K562 (cell line): ENCODE results near the gene RPTOR. TPM values are rescaled to one million over a fixed set of nuclear protein-coding genes. Genes with fewer than 3 reads are reported as not detected.
A peak's percentile ranks its signal among the peaks of the same experiment; 100 is the strongest.

Experiments
- ATAC-seq: fragments of 200-7000 bp; cut with Tn5 transposase; 3 replicates; pipeline ENCODE4 v1.9.1; 2020; ENCODE audit warnings: moderate library complexity
- BruUV-seq: library from RNA; stranded (reverse); fragments of 400-500 nt; replicated peaks from 2 replicates; lab custom pipeline; 2021; lab: Mats Ljungman, UMichigan
- CTCF ChIA-PET: fragments of 300-600 bp; formaldehyde crosslinking; extraction: SDS; loops from one replicate; lab custom pipeline; 2021; ENCODE audit warnings: low intra/inter-chr PET ratio; lab: Yijun Ruan, JAX
- POLR2A ChIA-PET: fragments of 300-600, 350-650 bp; sonication (Branson Sonifier 250); formaldehyde crosslinking; extraction: SDS; loops from one replicate; lab custom pipeline; 2021; ENCODE audit warnings: antibody characterized with exemption, inconsistent platforms; lab: Yijun Ruan, JAX
- DNase-seq, 4 experiments: peaks; one replicate each; pipeline versions ENCODE4 v3.0.0 to v3.0.0-alpha.2; 2011 to 2018; ENCODE audit warnings: low spot score in 3 of 4, mixed read lengths in 3 of 4; ENCODE audit errors: extremely low read depth in 1 of 4
- FAIRE-seq: peaks from 2 replicates; lab custom pipeline; 2011; peaks lifted over from hg19 to GRCh38; lab: Jason Lieb, UNC
- H2AFZ ChIP-seq: 2 replicates; pipeline ENCODE4 v1.6.0; 2011; ENCODE audit warnings: low read depth, low read length, control low read depth, inconsistent platforms
- H3K27ac ChIP-seq: fragments of 200-600 bp; 3 replicates; pipeline ENCODE4 v1.8.0; 2011; ENCODE audit warnings: low read depth, mild to moderate bottlenecking, control low read depth, inconsistent platforms, low read length, moderate library complexity, mixed read lengths; ENCODE audit errors: extremely low read depth
- H3K27me3 ChIP-seq, 2 experiments: fragments of 300-600 bp in 1 of 2; 2 replicates in 1 of 2; 3 replicates in 1 of 2; pipeline versions ENCODE4 v1.6.0 to v1.8.0; 2011; ENCODE audit warnings: inconsistent platforms in 2 of 2, low read length in 2 of 2, mild to moderate bottlenecking in 1 of 2, mixed read lengths in 1 of 2, moderate library complexity in 1 of 2; ENCODE audit not compliant: control insufficient read depth in 2 of 2, insufficient read depth in 2 of 2
- H3K36me3 ChIP-seq: fragments of 300-600 bp; 3 replicates; pipeline ENCODE4 v1.8.0; 2011; ENCODE audit warnings: mild to moderate bottlenecking, low read length, inconsistent platforms; ENCODE audit not compliant: control insufficient read depth, insufficient read depth
- H3K4me1 ChIP-seq, 2 experiments: fragments of 200-600 bp in 1 of 2; replicated peaks in 1 of 2; 2 replicates in 1 of 2; 3 replicates in 1 of 2; pipeline versions ENCODE4 v1.5.1 to v1.8.0; 2011; ENCODE audit warnings: inconsistent platforms in 2 of 2, low read length in 2 of 2, mild to moderate bottlenecking in 1 of 2, mixed read lengths in 1 of 2, moderate library complexity in 1 of 2; ENCODE audit not compliant: control insufficient read depth in 2 of 2, insufficient read depth in 2 of 2
- H3K4me2 ChIP-seq: 2 replicates; pipeline ENCODE4 v1.6.1; 2011; ENCODE audit warnings: low read length, control low read depth, inconsistent platforms, mixed read lengths; ENCODE audit not compliant: insufficient read depth
- H3K4me3 ChIP-seq: fragments of 200-600 bp; sonication (generic), shearing (Covaris generic); 2 replicates; pipeline ENCODE4 v1.5.1; 2016; ENCODE audit warnings: control low read depth, inconsistent platforms
- H3K79me2 ChIP-seq: fragments of 200-600 bp; 3 replicates; pipeline ENCODE4 v1.8.0; 2011; ENCODE audit warnings: low read length, inconsistent platforms; ENCODE audit not compliant: control insufficient read depth, insufficient read depth
- H3K9ac ChIP-seq, 2 experiments: 2 replicates each; pipeline versions ENCODE4 v1.6.0 to v1.6.1; 2011; ENCODE audit warnings: low read depth in 2 of 2, low read length in 2 of 2, control low read depth in 1 of 2, inconsistent platforms in 1 of 2, mild to moderate bottlenecking in 1 of 2, mixed read lengths in 1 of 2; ENCODE audit not compliant: insufficient read depth in 1 of 2
- H3K9me1 ChIP-seq: one replicate; pipeline ENCODE4 v1.6.0; 2011; ENCODE audit warnings: inconsistent platforms, mild to moderate bottlenecking, low read length, moderate library complexity; ENCODE audit not compliant: control insufficient read depth, insufficient read depth
- H3K9me3 ChIP-seq: replicated peaks from 2 replicates; pipeline ENCODE4 v1.5.1; 2011; ENCODE audit warnings: low read depth, low read length, inconsistent platforms; ENCODE audit not compliant: control insufficient read depth, insufficient read depth
- H4K20me1 ChIP-seq: replicated peaks from 2 replicates; pipeline ENCODE4 v1.6.1; 2011; ENCODE audit warnings: low read length, inconsistent platforms, mixed read lengths; ENCODE audit not compliant: control insufficient read depth, insufficient read depth
- EGR1 ChIP-seq: fragments of 450-650 bp; conservative IDR thresholded peaks from 2 replicates; pipeline ENCODE4 v1.6.1; 2017; ENCODE audit warnings: mild to moderate bottlenecking
- HEY1 ChIP-seq: fragments of 250-450 bp; sonication (Bioruptor Pico); IDR thresholded peaks from 2 replicates; pipeline ENCODE4 v1.5.0; 2020; ENCODE audit warnings: mild to moderate bottlenecking, moderate library complexity, borderline replicate concordance
- TFE3 ChIP-seq: fragments of 450-650 bp; formaldehyde crosslinking; IDR thresholded peaks from 2 replicates; pipeline ENCODE4 v1.4.0; 2020; ENCODE audit warnings: mild to moderate bottlenecking, mixed read lengths
- XRCC4 ChIP-seq: IDR thresholded peaks from one replicate; pipeline ENCODE4 v1.6.1; 2011; ENCODE audit not compliant: insufficient read depth, insufficient read length; ENCODE audit errors: extremely low read depth
- ZBTB33 ChIP-seq: sonication (generic); formaldehyde crosslinking; IDR thresholded peaks from 2 replicates; pipeline ENCODE4 v1.8.1; 2023; ENCODE audit warnings: mild to moderate bottlenecking, missing genetic modification reagents
- ZNF217 ChIP-seq: sonication (generic); formaldehyde crosslinking; IDR thresholded peaks from 2 replicates; pipeline ENCODE4 v1.8.0; 2022; ENCODE audit warnings: mild to moderate bottlenecking, missing genetic modification reagents
- WGBS: fragments of 100-300 bp; shearing (Covaris generic); methylation state at CpG from one replicate; pipeline ENCODE4 v1.1.6; 2016; ENCODE audit warnings: low coverage, mixed read lengths; ENCODE audit not compliant: insufficient coverage; ENCODE audit errors: missing lambda C conversion rate; 5-methylcytosine and 5-hydroxymethylcytosine counted together
- in situ Hi-C: fragments of 300-500 bp; cut with MboI; formaldehyde crosslinking; loops from 4 replicates; pipeline ENCODE4 v1.15.0; 2018; ENCODE audit warnings: inconsistent platforms, mixed read lengths
- intact Hi-C: fragments of 100-400 bp; cut with micrococcal nuclease; formaldehyde crosslinking; loops from 2 replicates; pipeline ENCODE4 v1.14.2; 2022
- polyA plus RNA-seq, 8 experiments: library from polyadenylated mRNA; depleted of rRNA in 4 of 8; stranded (reverse) in 5 of 8; unstranded in 3 of 8; fragments of >200 nt; fragmentation: Nextera tagmentation in 2 of 8; fragmentation: Illumina TruSeq in 1 of 8; extraction: Ambion mirVana in 2 of 8; extraction: Trizol in 1 of 8; gene quantifications; 2 replicates each; pipeline versions ENCODE4 v1.2.1 to v1.2.3, GENCODE V29; 2011 to 2014; ENCODE audit warnings: inconsistent platforms in 1 of 8, missing spikeins in 1 of 8
- total RNA-seq, 7 experiments: library from RNA; depleted of rRNA in 6 of 7; stranded (reverse); fragments of >200 nt in 6 of 7; fragmentation: Illumina TruSeq in 2 of 7; extraction: Trizol in 2 of 7; gene quantifications; 2 replicates each; pipeline versions ENCODE4 v1.2.1 to v1.2.3, GENCODE V29; 2011 to 2021; ENCODE audit warnings: low replicate concordance in 1 of 7
- TF ChIP-seq, protein P1 (sequence below): fragments of 250-450 bp; sonication (Bioruptor Pico); IDR thresholded peaks from 2 replicates; pipeline ENCODE4 v1.8.0; 2022; ENCODE audit warnings: inconsistent platforms, mild to moderate bottlenecking, moderate library complexity, borderline replicate concordance

The RPTOR gene
- total and polyA plus RNA-seq, 9 of the 15 experiments (the other 6 are each of a cell fraction or from before 2014, with no cell fraction given): 0.24 to 54.1 (median 10.2) TPM

- Histone ChIP-seq H3K9me1 (no peaks in the 10 kb centered on the region), H3K27me3 (no peaks in the 10 kb centered on the region)
- no peak for TF ChIP-seq ZNF217 (CRISPR knock-in tag)
- TF ChIP-seq TFE3 (CRISPR knock-in tag): peak; percentile 41; the same call in 1 of the 2 replicates
- TF ChIP-seq, all 486 proteins: peak for 1
- no peak overlapping the region for H3K9ac ChIP-seq
- DNase-seq (no peak), ATAC-seq (no peak), FAIRE-seq (no peak)
- H3K79me2 ChIP-seq: no peaks in the 10 kb centered on the region
- intact Hi-C loops: no loop called here
- no TSS peak for BruUV-seq
- 90% methylated on average over 4 of the region's 4 CpGs for WGBS
- no peak overlapping the region for H3K4me2 ChIP-seq
- no peaks in the 10 kb centered on the region for H4K20me1 ChIP-seq
- peaks cover 6% of the 10 kb centered on the region; the same call in 1 of the 2 replicates for H3K9me3 ChIP-seq
- in situ Hi-C loops: no loop called here
- H2AFZ ChIP-seq: no peak overlapping the region
- ChIA-PET POLR2A (no interaction called here), CTCF (no interaction called here)
- peaks cover 11% of the 10 kb centered on the region; the same call in 2 of the 3 replicates for H3K36me3 ChIP-seq
- H3K4me3 ChIP-seq: no peak overlapping the region
- H3K4me1 ChIP-seq: no peaks in the 10 kb centered on the region
- H3K27ac ChIP-seq: no peak overlapping the region
These were observed 200.5 kb downstream of the RPTOR start for GRCh38 chr17:80745183-80745582.

- WGBS: 94% methylated on average over 16 of the region's 23 CpGs
- no TSS peak for BruUV-seq
- Histone ChIP-seq H3K4me2 (no peak overlapping the region), H3K4me3 (no peak overlapping the region), H3K27me3 (no peaks in the 10 kb centered on the region), H3K9ac (no peak overlapping the region), H3K4me1 (no peaks in the 10 kb centered on the region), H4K20me1 (no peaks in the 10 kb centered on the region), H3K79me2 (no peaks in the 10 kb centered on the region), H3K9me1 (no peaks in the 10 kb centered on the region), H3K36me3 (peaks cover 11% of the 10 kb centered on the region; the same call in 2 of the 3 replicates), H2AFZ (no peak overlapping the region), H3K27ac (no peak overlapping the region), H3K9me3 (peaks cover 6% of the 10 kb centered on the region; the same call in 1 of the 2 replicates)
- ChIA-PET CTCF (interaction anchor here (0.6 kb wide), 1 partner anchor 755 kb away, joined by 4 read pairs; no protein-coding TSS in a partner anchor), POLR2A (no interaction called here)
- FAIRE-seq: no peak
- in situ Hi-C loops (no loop called here), intact Hi-C loops (no loop called here)
- no peak for ATAC-seq
- DNase-seq: no peak
- no peak for TF ChIP-seq XRCC4
- peak; percentile 43; the same call in 1 of the 2 replicates for TF ChIP-seq ZBTB33 (CRISPR knock-in tag)
- TF ChIP-seq, protein P1, sequence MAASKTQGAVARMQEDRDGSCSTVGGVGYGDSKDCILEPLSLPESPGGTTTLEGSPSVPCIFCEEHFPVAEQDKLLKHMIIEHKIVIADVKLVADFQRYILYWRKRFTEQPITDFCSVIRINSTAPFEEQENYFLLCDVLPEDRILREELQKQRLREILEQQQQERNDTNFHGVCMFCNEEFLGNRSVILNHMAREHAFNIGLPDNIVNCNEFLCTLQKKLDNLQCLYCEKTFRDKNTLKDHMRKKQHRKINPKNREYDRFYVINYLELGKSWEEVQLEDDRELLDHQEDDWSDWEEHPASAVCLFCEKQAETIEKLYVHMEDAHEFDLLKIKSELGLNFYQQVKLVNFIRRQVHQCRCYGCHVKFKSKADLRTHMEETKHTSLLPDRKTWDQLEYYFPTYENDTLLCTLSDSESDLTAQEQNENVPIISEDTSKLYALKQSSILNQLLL (CRISPR knock-in tag): no peak
- 0 out of 2 replicates have a peak, but pooled peaks have one; percentile 3 for TF ChIP-seq EGR1
- TF ChIP-seq HEY1 (CRISPR knock-in tag): no peak
These were observed 201.8 kb downstream of the RPTOR start for GRCh38 chr17:80746262-80746935.
